GM12878 (cell line): ENCODE measurements around the gene METRNL. TPM values are rescaled to one million over a fixed set of nuclear protein-coding genes. Genes with fewer than 3 reads are reported as not detected.

Experiments
- CBFB ChIP-seq: IDR thresholded peaks from 2 replicates; pipeline ENCODE4 v1.6.1; 2016; ENCODE audit warnings: antibody characterized with exemption, low read depth
- ELK1 ChIP-seq: IDR thresholded peaks from 2 replicates; pipeline ENCODE4 v1.6.1; 2012; ENCODE audit warnings: low read depth, low read length, improper control_type of control experiment
- MEF2A ChIP-seq: IDR thresholded peaks from 2 replicates; pipeline ENCODE4 v1.6.1; 2011; ENCODE audit warnings: low read depth, mild to moderate bottlenecking, low read length, moderate library complexity; ENCODE audit not compliant: insufficient read depth
- NR2C1 ChIP-seq: fragments of 450-650 bp; IDR thresholded peaks from 2 replicates; pipeline ENCODE4 v1.6.1; 2017; ENCODE audit warnings: antibody characterized with exemption, mild to moderate bottlenecking, moderate library complexity
- SIN3A ChIP-seq: IDR thresholded peaks from 2 replicates; pipeline ENCODE4 v1.6.1; 2012; ENCODE audit warnings: low read depth, low read length, improper control_type of control experiment
- TAF1 ChIP-seq: IDR thresholded peaks from 2 replicates; pipeline ENCODE4 v1.6.1; 2011; ENCODE audit warnings: mild to moderate bottlenecking, low read depth, low read length, borderline replicate concordance
- polyA plus RNA-seq, 11 experiments: library from polyadenylated mRNA; depleted of rRNA in 4 of 11; unstranded in 6 of 11; stranded (reverse) in 5 of 11; fragments of >200 nt; fragmentation: Nextera tagmentation in 4 of 11; fragmentation: Illumina TruSeq in 1 of 11; extraction: Ambion mirVana in 4 of 11; extraction: Trizol in 1 of 11; gene quantifications; 1 replicate in 1 of 11; 2 replicates in 10 of 11; pipeline versions ENCODE4 v1.2.1 to v1.2.3, GENCODE V29; 2011 to 2016; ENCODE audit warnings: inconsistent platforms in 2 of 11, missing spikeins in 2 of 11, low read depth in 1 of 11
- total RNA-seq, 4 experiments: library from RNA; depleted of rRNA in 3 of 4; stranded (reverse); fragments of >200 nt in 3 of 4; fragmentation: Illumina TruSeq in 1 of 4; extraction: Trizol in 1 of 4; gene quantifications; 2 replicates each; pipeline versions ENCODE4 v1.2.1 to v1.2.3, GENCODE V29; 2013 to 2021
- TF ChIP-seq, protein P1 (sequence below): IDR thresholded peaks from 2 replicates; pipeline ENCODE4 v1.6.1; 2012; ENCODE audit warnings: improper control_type of control experiment, low read depth, low read length; ENCODE audit not compliant: insufficient replicate concordance
- TF ChIP-seq, protein P2 (sequence below): IDR thresholded peaks from 2 replicates; pipeline ENCODE4 v1.6.1; 2011; ENCODE audit warnings: low read depth, low read length, improper control_type of control experiment, borderline replicate concordance

Gene METRNL
- total and polyA plus RNA-seq, 10 of the 15 experiments (the other 5 are each of a cell fraction or from before 2014, with no cell fraction given) = 0.05 to 3.7 (median 0.48) TPM; not detected in 2

DNA sequence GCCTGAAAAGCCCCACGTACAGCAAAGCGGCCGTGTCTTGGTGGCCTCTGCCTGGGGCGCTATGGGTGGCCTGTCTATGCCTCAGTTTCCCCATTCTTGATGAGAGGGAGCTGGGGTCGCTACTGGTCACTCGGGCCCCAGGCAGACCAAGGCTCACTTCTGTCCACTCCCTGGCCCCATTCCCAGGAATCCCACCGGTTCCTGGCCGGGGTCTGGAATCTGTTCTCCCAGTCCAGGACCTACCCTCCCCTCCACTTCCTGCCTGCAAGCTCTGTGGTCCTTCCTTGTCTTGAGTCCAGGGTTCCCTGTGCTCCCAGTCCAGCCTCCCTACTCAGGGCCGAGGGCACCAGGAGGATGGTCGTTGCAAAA lies 24.5 kb downstream of the METRNL start (continued):
- TF ChIP-seq, protein P1, sequence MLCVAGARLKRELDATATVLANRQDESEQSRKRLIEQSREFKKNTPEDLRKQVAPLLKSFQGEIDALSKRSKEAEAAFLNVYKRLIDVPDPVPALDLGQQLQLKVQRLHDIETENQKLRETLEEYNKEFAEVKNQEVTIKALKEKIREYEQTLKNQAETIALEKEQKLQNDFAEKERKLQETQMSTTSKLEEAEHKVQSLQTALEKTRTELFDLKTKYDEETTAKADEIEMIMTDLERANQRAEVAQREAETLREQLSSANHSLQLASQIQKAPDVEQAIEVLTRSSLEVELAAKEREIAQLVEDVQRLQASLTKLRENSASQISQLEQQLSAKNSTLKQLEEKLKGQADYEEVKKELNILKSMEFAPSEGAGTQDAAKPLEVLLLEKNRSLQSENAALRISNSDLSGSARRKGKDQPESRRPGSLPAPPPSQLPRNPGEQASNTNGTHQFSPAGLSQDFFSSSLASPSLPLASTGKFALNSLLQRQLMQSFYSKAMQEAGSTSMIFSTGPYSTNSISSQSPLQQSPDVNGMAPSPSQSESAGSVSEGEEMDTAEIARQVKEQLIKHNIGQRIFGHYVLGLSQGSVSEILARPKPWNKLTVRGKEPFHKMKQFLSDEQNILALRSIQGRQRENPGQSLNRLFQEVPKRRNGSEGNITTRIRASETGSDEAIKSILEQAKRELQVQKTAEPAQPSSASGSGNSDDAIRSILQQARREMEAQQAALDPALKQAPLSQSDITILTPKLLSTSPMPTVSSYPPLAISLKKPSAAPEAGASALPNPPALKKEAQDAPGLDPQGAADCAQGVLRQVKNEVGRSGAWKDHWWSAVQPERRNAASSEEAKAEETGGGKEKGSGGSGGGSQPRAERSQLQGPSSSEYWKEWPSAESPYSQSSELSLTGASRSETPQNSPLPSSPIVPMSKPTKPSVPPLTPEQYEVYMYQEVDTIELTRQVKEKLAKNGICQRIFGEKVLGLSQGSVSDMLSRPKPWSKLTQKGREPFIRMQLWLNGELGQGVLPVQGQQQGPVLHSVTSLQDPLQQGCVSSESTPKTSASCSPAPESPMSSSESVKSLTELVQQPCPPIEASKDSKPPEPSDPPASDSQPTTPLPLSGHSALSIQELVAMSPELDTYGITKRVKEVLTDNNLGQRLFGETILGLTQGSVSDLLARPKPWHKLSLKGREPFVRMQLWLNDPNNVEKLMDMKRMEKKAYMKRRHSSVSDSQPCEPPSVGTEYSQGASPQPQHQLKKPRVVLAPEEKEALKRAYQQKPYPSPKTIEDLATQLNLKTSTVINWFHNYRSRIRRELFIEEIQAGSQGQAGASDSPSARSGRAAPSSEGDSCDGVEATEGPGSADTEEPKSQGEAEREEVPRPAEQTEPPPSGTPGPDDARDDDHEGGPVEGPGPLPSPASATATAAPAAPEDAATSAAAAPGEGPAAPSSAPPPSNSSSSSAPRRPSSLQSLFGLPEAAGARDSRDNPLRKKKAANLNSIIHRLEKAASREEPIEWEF = no peak
- TF ChIP-seq MEF2A (no peak), ELK1 (no peak), TAF1 (no peak), SIN3A (no peak), CBFB (no peak), NR2C1 (no peak)
- TF ChIP-seq, protein P2, sequence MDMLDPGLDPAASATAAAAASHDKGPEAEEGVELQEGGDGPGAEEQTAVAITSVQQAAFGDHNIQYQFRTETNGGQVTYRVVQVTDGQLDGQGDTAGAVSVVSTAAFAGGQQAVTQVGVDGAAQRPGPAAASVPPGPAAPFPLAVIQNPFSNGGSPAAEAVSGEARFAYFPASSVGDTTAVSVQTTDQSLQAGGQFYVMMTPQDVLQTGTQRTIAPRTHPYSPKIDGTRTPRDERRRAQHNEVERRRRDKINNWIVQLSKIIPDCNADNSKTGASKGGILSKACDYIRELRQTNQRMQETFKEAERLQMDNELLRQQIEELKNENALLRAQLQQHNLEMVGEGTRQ = no peak
